AG04449 (cell line): ENCODE data around the gene CDC25B.
A peak's percentile ranks its signal among the peaks of the same experiment; 100 is the strongest.

Experiments
- CTCF ChIA-PET: fragments of 350-600 bp; formaldehyde crosslinking; extraction: SDS; loops from one replicate; lab custom pipeline; 2021; ENCODE audit warnings: antibody characterized with exemption; lab: Yijun Ruan, JAX
- POLR2A ChIA-PET: fragments of 400-600, 350-600 bp; formaldehyde crosslinking; extraction: SDS; loops from one replicate; lab custom pipeline; 2020; ENCODE audit warnings: antibody characterized with exemption, inconsistent platforms; lab: Yijun Ruan, JAX
- DNase-seq: peaks from one replicate; pipeline ENCODE4 v3.0.0-alpha.2; 2010; ENCODE audit warnings: low read depth, low spot score
- H3K4me3 ChIP-seq: 2 replicates; pipeline ENCODE4 v1.5.1; 2011; ENCODE audit warnings: low read depth, mild to moderate bottlenecking, control low read depth, low read length
- CTCF ChIP-seq: IDR thresholded peaks from one replicate; pipeline ENCODE4 v1.5.1; 2011; ENCODE audit warnings: mild to moderate bottlenecking, moderate library complexity, low read length, control low read depth, inconsistent platforms; ENCODE audit not compliant: insufficient read depth; ENCODE audit errors: missing control alignments

The CDC25B gene

GRCh38 chr20:3766422-3767109, 29.5 kb upstream of the CDC25B start:
- POLR2A ChIA-PET = interaction anchor here (0.6 kb wide), 1 partner anchor 168 kb away, joined by 3 read pairs; no protein-coding TSS in a partner anchor
- no peak for TF ChIP-seq CTCF
- no peak for DNase-seq
- H3K4me3 ChIP-seq = peak overlapping the region; percentile 85
- CTCF ChIA-PET = interaction anchor here (0.6 to 6.8 kb wide), 12 partner anchors 11 to 318 kb away, joined by 3 to 89 read pairs (median 12); partner anchors contain the start of genes AP5S1 and SPEF1

- TF ChIP-seq CTCF = no peak
- peak overlapping the region; percentile 85 for H3K4me3 ChIP-seq
- no peak for DNase-seq
- ChIA-PET CTCF (interaction anchor here (0.6 to 6.8 kb wide), 14 partner anchors 11 to 156 kb away, joined by 3 to 89 read pairs (median 14); partner anchors contain the start of genes ADAM33, AP5S1, CENPB and SPEF1), POLR2A (interaction anchor here (0.9 to 2.4 kb wide), 4 partner anchors 11 to 80 kb away, joined by 4 to 28 read pairs (median 6); partner anchors contain the start of genes CENPB and SPEF1)
Observed at GRCh38 chr20:3767110-3767426, 29.0 kb upstream of the CDC25B start.

GRCh38 chr20:3767427-3768341, 28.4 kb upstream of the CDC25B start, which contains the start of gene ADISSP:
Gene ADISSP (minus strand): TSS chr20:3767753. CDS start chr20:3760100, 7,653 bp downstream.
- peak; percentile 83 for DNase-seq
- CTCF ChIA-PET = interaction anchor here (0.7 to 6.8 kb wide), 18 partner anchors 11 to 204 kb away, joined by 3 to 89 read pairs (median 6); partner anchors contain the start of genes ADAM33, AP5S1, CENPB and SPEF1
- TF ChIP-seq CTCF = peak; percentile 17
- POLR2A ChIA-PET = interaction anchor here (0.6 to 2.4 kb wide), 7 partner anchors 9 to 88 kb away, joined by 3 to 28 read pairs (median 4); partner anchors contain the start of genes CENPB and SPEF1
- H3K4me3 ChIP-seq = peak within 1 kb of the TSS; percentile 87

- DNase-seq = peak; percentile 19
- CTCF ChIA-PET = interaction anchor here (0.6 to 6.8 kb wide), 20 partner anchors 10 to 322 kb away, joined by 3 to 89 read pairs (median 5); partner anchors contain the start of genes ADAM33, AP5S1, CDC25B and CENPB
- POLR2A ChIA-PET = interaction anchor here (0.5 to 2.4 kb wide), 8 partner anchors 9 to 92 kb away, joined by 3 to 28 read pairs (median 4); partner anchors contain the start of genes CENPB and SPEF1
- TF ChIP-seq CTCF = peak; percentile 40
- H3K4me3 ChIP-seq = peak overlapping the region; percentile 87
Observed at GRCh38 chr20:3768342-3769130, 27.6 kb upstream of the CDC25B start.

- DNase-seq = no peak
- no peak overlapping the region for H3K4me3 ChIP-seq
- ChIA-PET CTCF (interaction anchor here (1.0 to 1.8 kb wide), 5 partner anchors 8 to 83 kb away, joined by 3 to 6 read pairs (median 4); partner anchors contain the start of genes AP5S1 and SPEF1), POLR2A (no interaction called here)
- no peak for TF ChIP-seq CTCF
Observed at GRCh38 chr20:3771552-3772058, 24.5 kb upstream of the CDC25B start.
